ENCODE results near the gene NOTCH2. TPM values are rescaled to one million over a fixed set of nuclear protein-coding genes. Genes with fewer than 3 reads are reported as not detected.

The NOTCH2 gene
- total RNA-seq, 1 experiment from 2014 or later = 62.9 TPM

- Histone ChIP-seq H2AFZ (ENCODE audit: low read depth, low read length, poor library complexity, severe bottlenecking) (no peak overlapping the region), H3K27me3 (ENCODE audit: insufficient read depth, low read length) (no peaks in the 10 kb centered on the region), H3K9me3 (ENCODE audit: control insufficient read depth in 1 of 2, insufficient read depth in 1 of 2, low read depth in 1 of 2, low read length in 2 of 2) (no peaks in the 10 kb centered on the region), H4K20me1 (ENCODE audit: insufficient read depth) (no peaks in the 10 kb centered on the region), H3K9me2 (ENCODE audit: insufficient read depth) (no peaks in the 10 kb centered on the region), H3K9ac (ENCODE audit: low read length) (no peak overlapping the region), H3K36me3 (ENCODE audit: control insufficient read depth in 1 of 2, insufficient read depth in 2 of 2, low read length in 2 of 2) (no peaks in the 10 kb centered on the region), H3K4me2 (ENCODE audit: low read length) (no peak overlapping the region), H3K79me2 (ENCODE audit: insufficient read depth, low read length) (no peaks in the 10 kb centered on the region), H3K27ac (ENCODE audit: low read depth, low read length) (no peak overlapping the region), H3K4me3 (replicated peaks in 1 of 2; ENCODE audit: low read depth in 1 of 2, low read length in 2 of 2) (no peak overlapping the region), H3K4me1 (ENCODE audit: control insufficient read depth in 1 of 2, insufficient read depth in 2 of 2, low read length in 2 of 2) (peaks cover 0 to 4% of the 10 kb centered on the region in 2 experiments; a peak in 2 of 4 replicates)
- TF ChIP-seq JUND (IDR thresholded peaks at IDR 0.05) = no peak
- no peak for TF ChIP-seq ZBTB33 (IDR thresholded peaks at IDR 0.05; ENCODE audit: extremely low read depth, insufficient replicate concordance, low read length)
- TF ChIP-seq, protein P1, sequence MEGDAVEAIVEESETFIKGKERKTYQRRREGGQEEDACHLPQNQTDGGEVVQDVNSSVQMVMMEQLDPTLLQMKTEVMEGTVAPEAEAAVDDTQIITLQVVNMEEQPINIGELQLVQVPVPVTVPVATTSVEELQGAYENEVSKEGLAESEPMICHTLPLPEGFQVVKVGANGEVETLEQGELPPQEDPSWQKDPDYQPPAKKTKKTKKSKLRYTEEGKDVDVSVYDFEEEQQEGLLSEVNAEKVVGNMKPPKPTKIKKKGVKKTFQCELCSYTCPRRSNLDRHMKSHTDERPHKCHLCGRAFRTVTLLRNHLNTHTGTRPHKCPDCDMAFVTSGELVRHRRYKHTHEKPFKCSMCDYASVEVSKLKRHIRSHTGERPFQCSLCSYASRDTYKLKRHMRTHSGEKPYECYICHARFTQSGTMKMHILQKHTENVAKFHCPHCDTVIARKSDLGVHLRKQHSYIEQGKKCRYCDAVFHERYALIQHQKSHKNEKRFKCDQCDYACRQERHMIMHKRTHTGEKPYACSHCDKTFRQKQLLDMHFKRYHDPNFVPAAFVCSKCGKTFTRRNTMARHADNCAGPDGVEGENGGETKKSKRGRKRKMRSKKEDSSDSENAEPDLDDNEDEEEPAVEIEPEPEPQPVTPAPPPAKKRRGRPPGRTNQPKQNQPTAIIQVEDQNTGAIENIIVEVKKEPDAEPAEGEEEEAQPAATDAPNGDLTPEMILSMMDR (IDR thresholded peaks at IDR 0.05 in 2 of 3, conservative IDR thresholded peaks at IDR 0.05 in 1 of 3; ENCODE audit: borderline replicate concordance in 1 of 3, insufficient read depth in 1 of 3, low read depth in 2 of 3, low read length in 2 of 3) = no peak
- TF ChIP-seq ZFX (IDR thresholded peaks at IDR 0.05) = no peak
- no peak for TF ChIP-seq ELF1 (IDR thresholded peaks at IDR 0.05; ENCODE audit: borderline replicate concordance, low read depth)
- no peak for TF ChIP-seq SIN3A (IDR thresholded peaks at IDR 0.05; ENCODE audit: low read depth)
- no peak for TF ChIP-seq SP1 (IDR thresholded peaks at IDR 0.05; ENCODE audit: low read depth)
- TF ChIP-seq SRF (IDR thresholded peaks at IDR 0.05; ENCODE audit: low read depth) = no peak
- no peak for TF ChIP-seq ZNF274 (IDR thresholded peaks at IDR 0.05; ENCODE audit: low read depth, low read length)
- no peak for TF ChIP-seq REST (IDR thresholded peaks at IDR 0.05; ENCODE audit: low read depth)
- TF ChIP-seq, protein P2, sequence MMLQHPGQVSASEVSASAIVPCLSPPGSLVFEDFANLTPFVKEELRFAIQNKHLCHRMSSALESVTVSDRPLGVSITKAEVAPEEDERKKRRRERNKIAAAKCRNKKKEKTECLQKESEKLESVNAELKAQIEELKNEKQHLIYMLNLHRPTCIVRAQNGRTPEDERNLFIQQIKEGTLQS (IDR thresholded peaks at IDR 0.05) = no peak
- TF ChIP-seq, protein P3, sequence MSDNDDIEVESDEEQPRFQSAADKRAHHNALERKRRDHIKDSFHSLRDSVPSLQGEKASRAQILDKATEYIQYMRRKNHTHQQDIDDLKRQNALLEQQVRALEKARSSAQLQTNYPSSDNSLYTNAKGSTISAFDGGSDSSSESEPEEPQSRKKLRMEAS (IDR thresholded peaks at IDR 0.05) = no peak
- no TSS peak for BruUV-seq (replicated peaks)
- ChIA-PET RAD21 (ENCODE audit: low non-redundant PET in 1 of 2, low total read pairs in 2 of 2, uncharacterized antibody in 2 of 2, unreplicated experiment in 2 of 2) (no interaction called here), POLR2A (no interaction called here), CTCF (interaction anchor here (1.0 to 2.7 kb wide), 6 partner anchors 11 to 497 kb away, joined by 3 to 10 read pairs (median 5); no protein-coding TSS in a partner anchor)
- ATAC-seq (no peak), DNase-seq (ENCODE audit: low read depth, low spot score) (no peak)
- intact Hi-C loops (cut with micrococcal nuclease) = loop anchor here (10.0 kb wide), 1 partner anchor 275 kb away; no protein-coding TSS in a partner anchor
Observed at GRCh38 chr1:119869995-119870394, 199.5 kb downstream of the NOTCH2 start.

Measured in HCT116 (cell line).